ENCODE data around the gene DVL1.
A peak's percentile ranks its signal among the peaks of the same experiment; 100 is the strongest.

The DVL1 gene

GRCh38 chr1:1356166-1356795, 7.1 kb upstream of the DVL1 start:
- no peak for DNase-seq (ENCODE audit: extremely low read depth, low read depth)
- TF ChIP-seq CTCF (IDR thresholded peaks at IDR 0.05; ENCODE audit: low read depth, low read length, missing control alignments): no peak
- peak overlapping the region; percentile 77 for H3K4me3 ChIP-seq (replicated peaks; ENCODE audit: low read depth, low read length)

- TF ChIP-seq CTCF (IDR thresholded peaks at IDR 0.05; ENCODE audit: low read depth, low read length, missing control alignments): no peak
- H3K4me3 ChIP-seq (replicated peaks; ENCODE audit: low read depth, low read length): peak overlapping the region; percentile 25; the same call in 1 of the 2 replicates
- DNase-seq (ENCODE audit: extremely low read depth, low read depth): no peak
Measured at GRCh38 chr1:1355416-1355815, 6.2 kb upstream of the DVL1 start.

- no peak for DNase-seq (ENCODE audit: extremely low read depth, low read depth)
- H3K4me3 ChIP-seq (replicated peaks; ENCODE audit: low read depth, low read length): no peak overlapping the region
- TF ChIP-seq CTCF (IDR thresholded peaks at IDR 0.05; ENCODE audit: low read depth, low read length, missing control alignments): no peak
Measured at GRCh38 chr1:1354271-1355247, 5.3 kb upstream of the DVL1 start.

GRCh38 chr1:1353389-1354151, 4.4 kb upstream of the DVL1 start:
- H3K4me3 ChIP-seq (replicated peaks; ENCODE audit: low read depth, low read length): no peak overlapping the region
- no peak for TF ChIP-seq CTCF (IDR thresholded peaks at IDR 0.05; ENCODE audit: low read depth, low read length, missing control alignments)
- DNase-seq (ENCODE audit: extremely low read depth, low read depth): no peak

- DNase-seq (ENCODE audit: extremely low read depth, low read depth): no peak
- TF ChIP-seq CTCF (IDR thresholded peaks at IDR 0.05; ENCODE audit: low read depth, low read length, missing control alignments): no peak
- no peak overlapping the region for H3K4me3 ChIP-seq (replicated peaks; ENCODE audit: low read depth, low read length)
Measured at GRCh38 chr1:1352786-1353388, 3.7 kb upstream of the DVL1 start.

Data from HFF-Myc (cell line).